K562 (cell line): ENCODE measurements around the gene BCL7C. TPM values are rescaled to one million over a fixed set of nuclear protein-coding genes. Genes with fewer than 3 reads are reported as not detected.

Experiments
- BCOR ChIP-seq: fragments of 450-650 bp; IDR thresholded peaks from 2 replicates; pipeline ENCODE4 v1.6.1; 2016
- JUN ChIP-seq, 2 experiments: sonication (generic) in 1 of 2; formaldehyde crosslinking in 1 of 2; IDR thresholded peaks; 2 replicates each; pipeline versions ENCODE4 v1.6.1 to v1.8.0; 2012 to 2022; ENCODE audit warnings: borderline replicate concordance in 2 of 2, mild to moderate bottlenecking in 2 of 2, improper control_type of control experiment in 1 of 2, low read depth in 1 of 2, low read length in 1 of 2, missing genetic modification reagents in 1 of 2
- MED1 ChIP-seq: sonication (generic); formaldehyde crosslinking; IDR thresholded peaks from 2 replicates; pipeline ENCODE4 v1.8.1; 2023; ENCODE audit warnings: missing genetic modification reagents, borderline replicate concordance
- MTA2 ChIP-seq: fragments of 450-650 bp; IDR thresholded peaks from 2 replicates; pipeline ENCODE4 v1.6.1; 2016; ENCODE audit warnings: low read depth
- RREB1 ChIP-seq: fragments of 250-450 bp; sonication (Bioruptor Pico); IDR thresholded peaks from 2 replicates; pipeline ENCODE4 v1.4.0; 2020
- SRSF3 ChIP-seq: fragments of 200-400 bp; formaldehyde crosslinking; IDR thresholded peaks from 2 replicates; pipeline ENCODE4 v1.6.1; 2016; ENCODE audit warnings: mild to moderate bottlenecking, low read length, moderate library complexity; ENCODE audit not compliant: insufficient read depth
- TEAD1 ChIP-seq, 2 experiments: fragments of 450-650 bp in 1 of 2; sonication (generic) in 1 of 2; formaldehyde crosslinking; IDR thresholded peaks; 2 replicates each; pipeline versions ENCODE4 v1.4.0 to v1.8.0; 2020 to 2022; ENCODE audit warnings: mild to moderate bottlenecking in 2 of 2, missing genetic modification reagents in 1 of 2
- ZBED1 ChIP-seq: IDR thresholded peaks from 2 replicates; pipeline ENCODE4 v1.6.1; 2014
- ZNF143 ChIP-seq: sonication (generic); formaldehyde crosslinking; IDR thresholded peaks from 2 replicates; pipeline ENCODE4 v1.9.0; 2022; ENCODE audit warnings: mild to moderate bottlenecking, missing genetic modification reagents
- ZNF274 ChIP-seq: IDR thresholded peaks from 2 replicates; pipeline ENCODE4 v1.6.1; 2011; ENCODE audit warnings: low read depth, mild to moderate bottlenecking, low read length, moderate library complexity, borderline replicate concordance
- ZNF57 ChIP-seq: fragments of 450-650 bp; formaldehyde crosslinking; IDR thresholded peaks from 2 replicates; pipeline ENCODE4 v1.4.0; 2020; ENCODE audit warnings: mild to moderate bottlenecking, moderate library complexity
- ZNF696 ChIP-seq: fragments of 250-450 bp; sonication (Bioruptor Pico); conservative IDR thresholded peaks from 2 replicates; pipeline ENCODE4 v1.4.0; 2020; ENCODE audit warnings: mild to moderate bottlenecking, moderate library complexity
- polyA plus RNA-seq, 8 experiments: library from polyadenylated mRNA; depleted of rRNA in 4 of 8; stranded (reverse) in 5 of 8; unstranded in 3 of 8; fragments of >200 nt; fragmentation: Nextera tagmentation in 2 of 8; fragmentation: Illumina TruSeq in 1 of 8; extraction: Ambion mirVana in 2 of 8; extraction: Trizol in 1 of 8; gene quantifications; 2 replicates each; pipeline versions ENCODE4 v1.2.1 to v1.2.3, GENCODE V29; 2011 to 2014; ENCODE audit warnings: inconsistent platforms in 1 of 8, missing spikeins in 1 of 8
- total RNA-seq, 7 experiments: library from RNA; depleted of rRNA in 6 of 7; stranded (reverse); fragments of >200 nt in 6 of 7; fragmentation: Illumina TruSeq in 2 of 7; extraction: Trizol in 2 of 7; gene quantifications; 2 replicates each; pipeline versions ENCODE4 v1.2.1 to v1.2.3, GENCODE V29; 2011 to 2021; ENCODE audit warnings: low replicate concordance in 1 of 7
- TF ChIP-seq, protein P1 (sequence below): sonication (generic); formaldehyde crosslinking; IDR thresholded peaks from 2 replicates; pipeline ENCODE4 v1.8.1; 2023; ENCODE audit warnings: missing genetic modification reagents, mild to moderate bottlenecking, borderline replicate concordance
- TF ChIP-seq, protein P2 (sequence below): sonication (generic); formaldehyde crosslinking; IDR thresholded peaks from 2 replicates; pipeline ENCODE4 v1.8.0; 2022; ENCODE audit warnings: mild to moderate bottlenecking, missing genetic modification reagents

BCL7C gene
- total and polyA plus RNA-seq, 9 of the 15 experiments (the other 6 are each of a cell fraction or from before 2014, with no cell fraction given), result 1.7 to 85.8 (median 19.6) TPM

DNA sequence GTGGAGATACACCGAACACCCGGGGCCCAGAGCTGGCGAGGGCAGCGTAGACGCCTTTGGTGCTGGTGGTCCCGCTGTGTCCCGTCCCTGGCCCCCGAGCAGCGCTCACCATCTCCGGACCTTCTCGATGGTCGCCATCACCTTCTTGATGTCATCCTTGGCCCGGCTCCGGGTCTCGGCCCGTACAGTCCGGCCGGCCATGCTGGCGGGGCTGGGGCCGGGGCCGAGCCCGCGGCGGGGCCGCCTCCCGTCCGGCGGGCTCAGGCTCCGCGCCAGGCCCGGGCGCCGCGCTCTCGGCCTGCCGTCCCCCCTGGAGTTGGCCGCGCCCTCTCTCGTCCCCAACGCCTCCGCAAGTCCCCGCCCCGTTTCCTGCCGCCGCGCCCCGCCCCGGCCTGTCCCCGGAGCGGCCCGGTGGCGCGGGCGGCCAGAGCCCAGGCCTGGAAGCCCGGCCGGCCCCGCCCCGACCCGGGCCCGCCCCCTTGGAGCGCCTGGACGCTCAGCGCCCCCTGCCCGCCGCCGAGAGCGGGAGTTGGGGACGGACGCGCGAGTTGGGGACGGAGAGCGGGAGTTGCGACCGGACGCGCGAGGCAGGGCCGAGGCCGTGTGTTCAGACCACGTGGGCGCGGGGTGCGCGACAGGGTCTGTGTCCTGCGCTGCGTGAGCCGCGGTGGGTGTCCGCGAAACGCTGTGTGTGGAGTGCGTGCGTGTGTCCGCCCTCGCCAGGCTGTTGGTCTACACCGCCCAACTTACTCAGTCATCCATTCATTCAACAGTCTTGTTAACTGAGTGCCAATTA lies at the start of gene BCL7C (continued):
- TF ChIP-seq, protein P1, sequence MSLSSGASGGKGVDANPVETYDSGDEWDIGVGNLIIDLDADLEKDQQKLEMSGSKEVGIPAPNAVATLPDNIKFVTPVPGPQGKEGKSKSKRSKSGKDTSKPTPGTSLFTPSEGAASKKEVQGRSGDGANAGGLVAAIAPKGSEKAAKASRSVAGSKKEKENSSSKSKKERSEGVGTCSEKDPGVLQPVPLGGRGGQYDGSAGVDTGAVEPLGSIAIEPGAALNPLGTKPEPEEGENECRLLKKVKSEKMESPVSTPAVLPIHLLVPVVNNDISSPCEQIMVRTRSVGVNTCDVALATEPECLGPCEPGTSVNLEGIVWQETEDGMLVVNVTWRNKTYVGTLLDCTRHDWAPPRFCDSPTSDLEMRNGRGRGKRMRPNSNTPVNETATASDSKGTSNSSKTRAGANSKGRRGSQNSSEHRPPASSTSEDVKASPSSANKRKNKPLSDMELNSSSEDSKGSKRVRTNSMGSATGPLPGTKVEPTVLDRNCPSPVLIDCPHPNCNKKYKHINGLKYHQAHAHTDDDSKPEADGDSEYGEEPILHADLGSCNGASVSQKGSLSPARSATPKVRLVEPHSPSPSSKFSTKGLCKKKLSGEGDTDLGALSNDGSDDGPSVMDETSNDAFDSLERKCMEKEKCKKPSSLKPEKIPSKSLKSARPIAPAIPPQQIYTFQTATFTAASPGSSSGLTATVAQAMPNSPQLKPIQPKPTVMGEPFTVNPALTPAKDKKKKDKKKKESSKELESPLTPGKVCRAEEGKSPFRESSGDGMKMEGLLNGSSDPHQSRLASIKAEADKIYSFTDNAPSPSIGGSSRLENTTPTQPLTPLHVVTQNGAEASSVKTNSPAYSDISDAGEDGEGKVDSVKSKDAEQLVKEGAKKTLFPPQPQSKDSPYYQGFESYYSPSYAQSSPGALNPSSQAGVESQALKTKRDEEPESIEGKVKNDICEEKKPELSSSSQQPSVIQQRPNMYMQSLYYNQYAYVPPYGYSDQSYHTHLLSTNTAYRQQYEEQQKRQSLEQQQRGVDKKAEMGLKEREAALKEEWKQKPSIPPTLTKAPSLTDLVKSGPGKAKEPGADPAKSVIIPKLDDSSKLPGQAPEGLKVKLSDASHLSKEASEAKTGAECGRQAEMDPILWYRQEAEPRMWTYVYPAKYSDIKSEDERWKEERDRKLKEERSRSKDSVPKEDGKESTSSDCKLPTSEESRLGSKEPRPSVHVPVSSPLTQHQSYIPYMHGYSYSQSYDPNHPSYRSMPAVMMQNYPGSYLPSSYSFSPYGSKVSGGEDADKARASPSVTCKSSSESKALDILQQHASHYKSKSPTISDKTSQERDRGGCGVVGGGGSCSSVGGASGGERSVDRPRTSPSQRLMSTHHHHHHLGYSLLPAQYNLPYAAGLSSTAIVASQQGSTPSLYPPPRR (CRISPR knock-in tag), result peak; percentile 96
- no peak for TF ChIP-seq SRSF3
- TF ChIP-seq BCOR, result peak; percentile 16
- peak; percentile 21; the same call in 1 of the 2 replicates for TF ChIP-seq RREB1 (CRISPR knock-in tag)
- TF ChIP-seq MTA2, result no peak
- TF ChIP-seq TEAD1 (CRISPR knock-in tag; IDR thresholded peaks at IDR 0.05), result peak; percentile 45 to 96; a peak in 3 of 4 replicates
- TF ChIP-seq ZNF143, result peak; percentile 59
- TF ChIP-seq ZNF696 (CRISPR knock-in tag), result no peak
- TF ChIP-seq MED1 (CRISPR knock-in tag), result peak; percentile 19; the same call in 1 of the 2 replicates
- no peak for TF ChIP-seq ZBED1
- TF ChIP-seq ZNF57 (CRISPR knock-in tag), result peak; percentile 85
- TF ChIP-seq, protein P2, sequence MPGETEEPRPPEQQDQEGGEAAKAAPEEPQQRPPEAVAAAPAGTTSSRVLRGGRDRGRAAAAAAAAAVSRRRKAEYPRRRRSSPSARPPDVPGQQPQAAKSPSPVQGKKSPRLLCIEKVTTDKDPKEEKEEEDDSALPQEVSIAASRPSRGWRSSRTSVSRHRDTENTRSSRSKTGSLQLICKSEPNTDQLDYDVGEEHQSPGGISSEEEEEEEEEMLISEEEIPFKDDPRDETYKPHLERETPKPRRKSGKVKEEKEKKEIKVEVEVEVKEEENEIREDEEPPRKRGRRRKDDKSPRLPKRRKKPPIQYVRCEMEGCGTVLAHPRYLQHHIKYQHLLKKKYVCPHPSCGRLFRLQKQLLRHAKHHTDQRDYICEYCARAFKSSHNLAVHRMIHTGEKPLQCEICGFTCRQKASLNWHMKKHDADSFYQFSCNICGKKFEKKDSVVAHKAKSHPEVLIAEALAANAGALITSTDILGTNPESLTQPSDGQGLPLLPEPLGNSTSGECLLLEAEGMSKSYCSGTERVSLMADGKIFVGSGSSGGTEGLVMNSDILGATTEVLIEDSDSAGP (CRISPR knock-in tag), result peak; percentile 71; the same call in 1 of the 2 replicates
- peak; percentile 57; the same call in 1 of the 2 replicates for TF ChIP-seq JUN (IDR thresholded peaks at IDR 0.05; ENCODE audit: borderline replicate concordance, low read depth, low read length)
- TF ChIP-seq JUN (CRISPR knock-in tag; IDR thresholded peaks at IDR 0.05; ENCODE audit: borderline replicate concordance), result peak; percentile 93
- TF ChIP-seq ZNF274, result no peak
